ENCODE results near the gene SUPT20HL2. TPM values are rescaled to one million over a fixed set of nuclear protein-coding genes. Genes with fewer than 3 reads are reported as not detected.
"Not testable (repeated sequence)": the region's sequence is repeated elsewhere in the genome, so short reads cannot be mapped to it uniquely, and the experiment has no call there.

The SUPT20HL2 gene
- total and polyA plus RNA-seq, 3 experiments from 2014 or later = not detected

DNA sequence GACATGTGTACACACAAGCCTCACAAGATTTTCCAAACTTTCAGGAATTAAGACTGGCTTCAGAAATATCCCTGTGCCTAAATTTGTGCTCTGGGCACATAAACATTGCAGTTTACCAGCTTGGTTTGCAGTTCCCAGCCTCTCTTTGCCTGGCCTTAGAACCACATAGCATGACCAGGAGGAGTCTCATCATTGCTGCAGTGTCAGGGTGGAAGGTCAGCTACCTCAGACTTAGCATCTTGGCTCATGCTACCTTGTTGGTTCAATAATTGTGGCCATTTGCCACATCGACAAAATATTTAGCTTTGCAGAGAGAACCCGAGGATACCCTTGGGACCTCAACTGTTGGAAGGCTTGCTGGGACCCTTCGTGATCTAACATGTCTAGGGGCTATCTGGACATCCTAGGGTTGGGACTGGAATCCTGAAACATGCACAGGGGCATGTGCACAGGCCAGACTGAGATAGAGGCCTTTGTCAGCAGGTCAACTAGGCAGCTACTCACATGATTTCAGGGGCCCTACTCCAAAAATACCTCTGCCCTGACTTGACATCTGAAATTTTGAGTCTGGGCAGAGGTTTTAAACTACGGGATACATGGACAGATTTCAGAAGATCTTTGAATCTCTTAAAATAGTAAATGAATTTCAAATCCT is 8.0 kb upstream of the SUPT20HL2 start:
- Mint-ChIP-seq H3K27ac (no peak overlapping the region), H3K27me3 (peaks cover 16 to 24% of the 10 kb centered on the region in 2 donors), H3K4me3 (no peak overlapping the region), H3K9me3 (no peaks in the 10 kb centered on the region), H3K36me3 (no peaks in the 10 kb centered on the region), H3K4me1 (no peaks in the 10 kb centered on the region)
- Histone ChIP-seq H3K27ac (ENCODE audit: low read depth, low read length) (no peak overlapping the region), H3K27me3 (ENCODE audit: insufficient read depth, low read length, poor library complexity, severe bottlenecking) (no peaks in the 10 kb centered on the region), H3K4me3 (ENCODE audit: low read length) (no peak overlapping the region), H3K4me1 (ENCODE audit: insufficient read depth, low read length) (no peaks in the 10 kb centered on the region), H3K9me3 (ENCODE audit: low read length) (no peaks in the 10 kb centered on the region), H3K36me3 (ENCODE audit: insufficient read depth, low read length) (no peaks in the 10 kb centered on the region)
- POLR2A ChIA-PET = no interaction called here
- DNase-seq = no peak
- CTCF ChIA-PET = no interaction called here

DNA sequence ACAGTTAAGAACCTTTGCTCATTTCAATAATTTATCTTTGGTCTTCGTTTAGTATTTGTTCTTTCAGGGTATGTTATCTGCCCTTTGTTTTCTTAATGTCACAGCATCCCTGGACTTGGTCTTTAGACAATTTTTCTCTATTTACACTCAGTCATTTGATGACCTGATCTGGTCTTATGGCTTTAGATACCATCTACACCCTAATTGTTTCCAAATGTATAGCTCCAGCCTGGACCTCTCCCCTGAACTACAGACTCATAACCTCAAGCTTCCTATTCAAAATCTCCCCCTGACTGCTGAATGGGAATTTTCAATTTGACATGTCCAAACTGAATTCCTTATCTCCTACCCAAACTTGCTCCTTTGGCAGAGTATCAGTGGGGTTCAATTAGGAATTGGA is 3.7 kb upstream of the SUPT20HL2 start:
- no peaks in the 10 kb centered on the region for H3K36me3 Mint-ChIP-seq
- no peaks in the 10 kb centered on the region for H3K4me1 Mint-ChIP-seq
- POLR2A ChIA-PET = no interaction called here

DNA sequence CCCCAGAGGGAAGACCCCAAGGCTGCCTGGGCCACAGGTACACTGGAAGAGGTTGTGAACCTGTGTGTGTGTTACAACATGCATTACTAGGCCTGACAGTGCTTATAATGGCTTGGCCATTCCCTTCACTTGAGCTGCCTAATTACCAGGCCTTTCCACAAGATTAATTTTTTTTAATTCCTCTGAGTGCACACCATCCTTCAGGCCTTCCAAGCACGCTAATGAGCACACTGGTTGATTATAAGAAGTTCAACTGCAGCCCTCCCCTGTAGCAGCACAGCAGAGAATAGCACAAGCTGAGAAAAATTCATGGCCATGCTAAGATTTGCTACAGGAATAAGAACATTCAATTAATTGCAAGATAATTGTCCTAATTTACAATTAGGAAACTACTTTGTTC is 2.2 kb upstream of the SUPT20HL2 start:
- H3K27ac Mint-ChIP-seq = no peak overlapping the region
- Histone ChIP-seq H3K4me1 (ENCODE audit: insufficient read depth, low read length) (no peaks in the 10 kb centered on the region), H3K27me3 (ENCODE audit: insufficient read depth, low read length, poor library complexity, severe bottlenecking) (no peaks in the 10 kb centered on the region), H3K9me3 (ENCODE audit: low read length) (no peaks in the 10 kb centered on the region), H3K36me3 (ENCODE audit: insufficient read depth, low read length) (no peaks in the 10 kb centered on the region), H3K27ac (ENCODE audit: low read depth, low read length) (no peak overlapping the region), H3K4me3 (ENCODE audit: low read length) (no peak overlapping the region)
- no peaks in the 10 kb centered on the region for H3K4me1 Mint-ChIP-seq
- DNase-seq = no peak
- ChIA-PET POLR2A (no interaction called here), CTCF (no interaction called here)
- H3K4me3 Mint-ChIP-seq = no peak overlapping the region
- H3K36me3 Mint-ChIP-seq = no peaks in the 10 kb centered on the region
- no peaks in the 10 kb centered on the region for H3K9me3 Mint-ChIP-seq
- peaks cover 3 to 10% of the 10 kb centered on the region in 2 donors for H3K27me3 Mint-ChIP-seq

More for the DNA sequence above, 3.7 kb upstream of the SUPT20HL2 start:
- H3K36me3 ChIP-seq (ENCODE audit: insufficient read depth, low read length) = no peaks in the 10 kb centered on the region
- H3K9me3 ChIP-seq (ENCODE audit: low read length) = no peaks in the 10 kb centered on the region
- H3K4me1 ChIP-seq (ENCODE audit: insufficient read depth, low read length) = no peaks in the 10 kb centered on the region
- Mint-ChIP-seq H3K4me3 (no peak overlapping the region), H3K27me3 (peaks cover 3 to 12% of the 10 kb centered on the region in 2 donors), H3K27ac (no peak overlapping the region), H3K9me3 (no peaks in the 10 kb centered on the region)
- no peak overlapping the region for H3K4me3 ChIP-seq (ENCODE audit: low read length)
- no peak for DNase-seq
- H3K27me3 ChIP-seq (ENCODE audit: insufficient read depth, low read length, poor library complexity, severe bottlenecking) = no peaks in the 10 kb centered on the region
- no peak overlapping the region for H3K27ac ChIP-seq (ENCODE audit: low read depth, low read length)
- CTCF ChIA-PET = no interaction called here

DNA sequence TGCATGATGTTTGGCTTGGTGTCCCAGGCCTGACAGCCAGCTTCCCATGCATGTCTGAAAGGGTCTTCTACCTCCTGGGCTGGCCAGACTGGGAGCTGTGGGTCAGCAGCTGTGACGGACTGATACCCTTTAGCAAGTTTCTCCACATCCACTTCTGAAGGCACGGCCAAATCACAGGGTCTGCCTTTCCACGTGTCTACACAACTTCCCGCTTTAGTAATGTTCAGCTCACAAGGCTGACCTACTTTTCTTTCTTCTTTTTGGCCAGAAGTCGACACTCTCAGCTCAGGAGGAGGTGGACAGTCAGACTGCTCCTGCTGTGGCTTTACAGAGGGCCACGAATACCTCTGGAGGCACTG is 1.6 kb downstream of the SUPT20HL2 start:
- H3K4me1 Mint-ChIP-seq; H3K4me1 ChIP-seq (ENCODE audit: insufficient read depth, low read length); DNase-seq; H3K27me3 Mint-ChIP-seq; H3K27ac ChIP-seq (ENCODE audit: low read depth, low read length); H3K36me3 ChIP-seq (ENCODE audit: insufficient read depth, low read length); POLR2A ChIA-PET; CTCF ChIA-PET; H3K9me3 ChIP-seq (ENCODE audit: low read length); H3K4me3 ChIP-seq (ENCODE audit: low read length); H3K36me3 Mint-ChIP-seq; H3K27me3 ChIP-seq (ENCODE audit: insufficient read depth, low read length, poor library complexity, severe bottlenecking); H3K9me3 Mint-ChIP-seq; H3K27ac Mint-ChIP-seq; H3K4me3 Mint-ChIP-seq: not testable (repeated sequence)

DNA sequence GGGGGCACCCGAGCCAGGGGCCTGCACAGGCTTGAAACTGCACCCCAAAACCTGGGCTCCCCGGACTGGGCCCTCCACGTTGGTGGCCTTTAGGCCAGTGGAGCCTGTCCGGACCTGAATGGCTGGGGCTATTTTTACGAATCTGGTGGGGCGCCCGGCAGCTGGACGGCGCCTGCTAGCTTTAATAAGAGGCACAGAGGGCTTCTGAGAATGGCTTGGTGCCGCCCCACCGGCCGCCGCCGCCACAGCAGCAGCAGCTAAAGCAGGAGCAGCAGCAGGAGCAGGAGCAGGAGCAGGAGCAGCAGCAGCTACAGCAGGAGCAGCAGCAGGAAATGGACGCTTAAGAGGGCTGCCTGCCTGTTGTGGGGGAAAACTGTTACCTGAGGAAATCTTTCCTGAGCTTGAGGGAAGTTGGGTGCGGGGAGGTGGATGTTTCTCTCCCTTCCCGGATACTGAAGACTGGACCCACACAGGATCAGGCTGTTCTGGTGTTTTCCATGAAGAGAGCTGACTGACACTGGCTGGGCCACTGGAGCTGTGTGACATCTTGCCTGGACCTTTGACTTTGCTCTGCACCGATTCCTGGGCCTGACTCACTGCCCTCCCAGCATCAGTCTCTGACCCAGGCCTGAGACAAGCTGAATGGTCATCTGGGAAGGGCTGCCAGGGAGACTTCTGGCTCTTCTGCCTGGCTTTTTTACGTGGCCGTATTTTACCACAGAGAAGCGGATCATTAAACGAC is 2.2 kb downstream of the SUPT20HL2 start:
- POLR2A ChIA-PET, CTCF ChIA-PET: not testable (repeated sequence)

DNA sequence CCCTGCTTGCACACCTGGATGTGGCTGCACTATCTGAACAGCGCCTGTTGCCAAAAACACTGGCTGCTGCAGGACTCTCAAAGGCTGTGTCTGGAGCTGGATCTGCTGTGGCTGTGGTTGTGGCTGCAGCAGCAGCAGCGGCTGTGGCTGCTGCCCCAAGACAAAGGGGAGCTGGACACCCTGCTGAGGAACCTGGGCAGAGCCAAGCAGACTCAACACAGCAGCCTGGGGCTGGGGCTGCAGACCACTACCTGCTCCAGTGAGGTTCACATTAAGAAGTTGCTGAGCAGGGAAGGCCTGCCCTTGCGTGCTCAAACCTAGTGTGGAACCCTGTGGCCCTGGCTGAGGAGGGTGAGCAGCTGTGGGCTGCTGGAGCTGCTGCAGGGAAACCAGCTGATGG is 3.0 kb downstream of the SUPT20HL2 start:
- H3K4me3 Mint-ChIP-seq; H3K9me3 ChIP-seq (ENCODE audit: low read length); H3K36me3 ChIP-seq (ENCODE audit: insufficient read depth, low read length); H3K4me3 ChIP-seq (ENCODE audit: low read length); CTCF ChIA-PET; H3K4me1 Mint-ChIP-seq; H3K27ac ChIP-seq (ENCODE audit: low read depth, low read length); DNase-seq; H3K27me3 ChIP-seq (ENCODE audit: insufficient read depth, low read length, poor library complexity, severe bottlenecking); POLR2A ChIA-PET; H3K36me3 Mint-ChIP-seq; H3K9me3 Mint-ChIP-seq; H3K4me1 ChIP-seq (ENCODE audit: insufficient read depth, low read length); H3K27ac Mint-ChIP-seq: not testable (repeated sequence)
- peaks cover 6 to 10% of the 10 kb centered on the region in 2 donors for H3K27me3 Mint-ChIP-seq

More for the DNA sequence above, 2.2 kb downstream of the SUPT20HL2 start:
- not testable (repeated sequence) for H3K9me3 ChIP-seq (ENCODE audit: low read length); H3K36me3 ChIP-seq (ENCODE audit: insufficient read depth, low read length); H3K4me1 Mint-ChIP-seq; H3K4me3 Mint-ChIP-seq; H3K27ac Mint-ChIP-seq; H3K27ac ChIP-seq (ENCODE audit: low read depth, low read length); DNase-seq; H3K27me3 ChIP-seq (ENCODE audit: insufficient read depth, low read length, poor library complexity, severe bottlenecking); H3K36me3 Mint-ChIP-seq; H3K4me3 ChIP-seq (ENCODE audit: low read length); H3K4me1 ChIP-seq (ENCODE audit: insufficient read depth, low read length); H3K27me3 Mint-ChIP-seq; H3K9me3 Mint-ChIP-seq

DNA sequence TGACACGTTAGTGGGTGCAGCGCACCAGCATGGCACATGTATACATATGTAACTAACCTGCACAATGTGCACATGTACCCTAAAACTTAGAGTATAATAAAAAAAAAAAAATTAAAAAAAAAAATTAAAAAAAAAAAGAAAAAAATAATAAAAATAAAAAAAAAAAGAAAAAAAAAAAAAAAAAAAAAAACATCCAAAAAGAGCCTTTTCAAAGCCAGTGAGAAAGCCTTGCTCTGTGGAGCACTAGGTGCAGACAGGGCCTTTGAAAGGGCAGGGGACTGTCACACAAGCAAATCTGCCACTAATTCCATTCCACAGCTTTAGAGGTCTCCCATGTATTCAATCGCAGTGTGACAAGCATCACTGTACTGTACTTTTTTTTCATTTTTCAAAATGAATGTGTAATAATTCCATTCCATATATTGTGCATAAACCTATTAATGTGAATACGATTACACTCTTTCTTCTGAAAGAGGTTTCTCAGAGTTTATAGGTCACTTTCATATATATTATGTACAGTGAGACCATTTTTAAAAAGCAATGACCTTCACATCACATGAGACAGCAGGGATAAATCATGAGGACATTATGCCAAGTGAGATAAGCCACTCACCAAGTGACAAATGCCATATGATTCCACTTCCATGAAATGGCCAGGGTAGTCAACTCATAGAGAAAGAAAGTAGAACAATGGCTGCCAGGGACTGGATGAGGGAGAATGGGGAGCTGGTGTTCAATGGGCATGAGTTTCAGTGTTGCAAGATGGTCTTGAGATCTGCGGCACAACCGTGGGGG is 4.1 kb downstream of the SUPT20HL2 start:
- H3K4me1 ChIP-seq (ENCODE audit: insufficient read depth, low read length); H3K9me3 ChIP-seq (ENCODE audit: low read length); H3K4me3 Mint-ChIP-seq; CTCF ChIA-PET; DNase-seq; H3K27ac ChIP-seq (ENCODE audit: low read depth, low read length); POLR2A ChIA-PET; H3K27me3 Mint-ChIP-seq; H3K9me3 Mint-ChIP-seq; H3K4me1 Mint-ChIP-seq; H3K4me3 ChIP-seq (ENCODE audit: low read length); H3K36me3 Mint-ChIP-seq; H3K36me3 ChIP-seq (ENCODE audit: insufficient read depth, low read length); H3K27me3 ChIP-seq (ENCODE audit: insufficient read depth, low read length, poor library complexity, severe bottlenecking): not testable (repeated sequence)
- peak overlapping the region in 1 of 8 donors; percentile 13 for H3K27ac Mint-ChIP-seq

DNA sequence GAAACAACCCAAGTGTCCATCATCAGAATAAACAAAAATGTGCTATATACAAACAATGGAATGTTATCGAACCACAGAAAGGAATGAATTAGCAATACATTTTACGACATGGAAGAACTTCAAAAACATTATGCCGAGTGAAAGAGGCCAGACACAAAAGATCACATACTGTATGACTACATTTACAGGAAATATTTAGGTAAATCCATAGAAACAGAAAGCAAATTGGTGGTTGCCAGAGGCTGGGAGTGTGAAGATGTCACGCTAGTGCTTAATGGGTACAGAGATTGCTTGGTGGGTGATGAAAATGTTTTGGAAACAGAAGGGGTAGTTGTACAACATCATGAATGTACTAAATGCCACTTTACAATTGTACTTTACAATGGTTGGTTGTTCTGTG is 5.1 kb downstream of the SUPT20HL2 start:
- H3K9me3 Mint-ChIP-seq; H3K36me3 ChIP-seq (ENCODE audit: insufficient read depth, low read length); H3K36me3 Mint-ChIP-seq; H3K27ac ChIP-seq (ENCODE audit: low read depth, low read length); H3K27ac Mint-ChIP-seq; CTCF ChIA-PET; POLR2A ChIA-PET; H3K4me1 ChIP-seq (ENCODE audit: insufficient read depth, low read length); H3K27me3 ChIP-seq (ENCODE audit: insufficient read depth, low read length, poor library complexity, severe bottlenecking); H3K4me1 Mint-ChIP-seq; H3K4me3 Mint-ChIP-seq; H3K4me3 ChIP-seq (ENCODE audit: low read length); DNase-seq; H3K9me3 ChIP-seq (ENCODE audit: low read length): not testable (repeated sequence)
- H3K27me3 Mint-ChIP-seq = peaks cover 6 to 11% of the 10 kb centered on the region in 2 donors
